ENCODE measurements around the gene MTMR4. TPM values are rescaled to one million over a fixed set of nuclear protein-coding genes. Genes with fewer than 3 reads are reported as not detected.
A peak's percentile ranks its signal among the peaks of the same experiment; 100 is the strongest.

The MTMR4 gene
- total and polyA plus RNA-seq, 2 experiments from 2014 or later: 25.2 to 47.8 TPM

GRCh38 chr17:58532555-58532951, 18.1 kb upstream of the MTMR4 start:
- H3K36me3 ChIP-seq (replicated peaks; ENCODE audit: insufficient read depth, low read depth): no peaks in the 10 kb centered on the region
- H4K20me1 ChIP-seq (ENCODE audit: insufficient read depth, poor library complexity, severe bottlenecking): no peaks in the 10 kb centered on the region
- DNase-seq (ENCODE audit: low spot score): no peak
- H3K27me3 ChIP-seq: peaks cover 23% of the 10 kb centered on the region
- 62% methylated on average over 3 of the region's 3 CpGs for WGBS (ENCODE audit: low lambda C conversion rate, missing lambda C conversion rate)
- no peak overlapping the region for H3K4me3 ChIP-seq
- peaks cover 2% of the 10 kb centered on the region for H3K4me1 ChIP-seq (ENCODE audit: insufficient read depth)
- TF ChIP-seq CTCF (IDR thresholded peaks at IDR 0.05; ENCODE audit: poor library complexity) (no peak), EZH2 (IDR thresholded peaks at IDR 0.05; ENCODE audit: borderline replicate concordance) (no peak)
- H3K4me2 ChIP-seq: peak overlapping the region; percentile 97
- H3K79me2 ChIP-seq: no peaks in the 10 kb centered on the region
- H3K9me2 ChIP-seq (replicated peaks; ENCODE audit: insufficient read depth): no peaks in the 10 kb centered on the region
- H3K27ac ChIP-seq: no peak overlapping the region
- no peaks in the 10 kb centered on the region for H3K9me3 ChIP-seq (ENCODE audit: low read depth)
- no peak overlapping the region for H2AFZ ChIP-seq

GRCh38 chr17:58531661-58532554, 17.5 kb upstream of the MTMR4 start:
- H3K4me2 ChIP-seq: peak overlapping the region; percentile 97
- no peak for TF ChIP-seq EZH2phosphoT487 (IDR thresholded peaks at IDR 0.05; ENCODE audit: low read depth, severe bottlenecking, unreplicated experiment)
- TF ChIP-seq EZH2 (IDR thresholded peaks at IDR 0.05; ENCODE audit: borderline replicate concordance): no peak
- no peak for TF ChIP-seq CTCF (IDR thresholded peaks at IDR 0.05; ENCODE audit: poor library complexity)
- H3K4me3 ChIP-seq: peak overlapping the region; percentile 39
- H3K36me3 ChIP-seq (replicated peaks; ENCODE audit: insufficient read depth, low read depth): no peaks in the 10 kb centered on the region
- H3K9me2 ChIP-seq (replicated peaks; ENCODE audit: insufficient read depth): no peaks in the 10 kb centered on the region
- H3K9me3 ChIP-seq (ENCODE audit: low read depth): no peaks in the 10 kb centered on the region
- H3K27ac ChIP-seq: no peak overlapping the region
- no peaks in the 10 kb centered on the region for H4K20me1 ChIP-seq (ENCODE audit: insufficient read depth, poor library complexity, severe bottlenecking)
- WGBS (ENCODE audit: low lambda C conversion rate, missing lambda C conversion rate): 4% methylated on average over 57 of the region's 82 CpGs
- H3K4me1 ChIP-seq (ENCODE audit: insufficient read depth): peaks cover 2% of the 10 kb centered on the region
- DNase-seq (ENCODE audit: low spot score): peak; percentile 76
- no peaks in the 10 kb centered on the region for H3K79me2 ChIP-seq
- H2AFZ ChIP-seq: peak overlapping the region; percentile 68
- H3K27me3 ChIP-seq: peaks cover 23% of the 10 kb centered on the region

GRCh38 chr17:58531122-58531521, 16.7 kb upstream of the MTMR4 start:
- WGBS (ENCODE audit: low lambda C conversion rate, missing lambda C conversion rate): 42% methylated on average over 3 of the region's 3 CpGs
- H3K79me2 ChIP-seq: no peaks in the 10 kb centered on the region
- H3K36me3 ChIP-seq (replicated peaks; ENCODE audit: insufficient read depth, low read depth): no peaks in the 10 kb centered on the region
- no peak overlapping the region for H2AFZ ChIP-seq
- H3K4me2 ChIP-seq: peak overlapping the region; percentile 97
- peaks cover 23% of the 10 kb centered on the region for H3K27me3 ChIP-seq
- H4K20me1 ChIP-seq (ENCODE audit: insufficient read depth, poor library complexity, severe bottlenecking): no peaks in the 10 kb centered on the region
- no peak for DNase-seq (ENCODE audit: low spot score)
- no peak overlapping the region for H3K27ac ChIP-seq
- peaks cover 2% of the 10 kb centered on the region for H3K4me1 ChIP-seq (ENCODE audit: insufficient read depth)
- no peak overlapping the region for H3K4me3 ChIP-seq
- H3K9me2 ChIP-seq (replicated peaks; ENCODE audit: insufficient read depth): no peaks in the 10 kb centered on the region
- TF ChIP-seq EZH2phosphoT487 (IDR thresholded peaks at IDR 0.05; ENCODE audit: low read depth, severe bottlenecking, unreplicated experiment) (no peak), CTCF (IDR thresholded peaks at IDR 0.05; ENCODE audit: poor library complexity) (no peak), EZH2 (IDR thresholded peaks at IDR 0.05; ENCODE audit: borderline replicate concordance) (no peak)
- H3K9me3 ChIP-seq (ENCODE audit: low read depth): no peaks in the 10 kb centered on the region
